GM13976 (cell line): ENCODE results near the gene LPP.

Experiments
- DNase-seq: peaks from one replicate; pipeline ENCODE4 v3.0.0; 2012; ENCODE audit warnings: low spot score
- in situ Hi-C: fragments of 300-500 bp; cut with MboI; formaldehyde crosslinking; loops from one replicate; pipeline ENCODE4 v1.12.0; 2022; ENCODE audit warnings: low sequenced_read_pairs, mixed read lengths, inconsistent platforms; ENCODE audit not compliant: unreplicated experiment
- TF ChIP-seq, protein P1 (sequence below): IDR thresholded peaks from 2 replicates; pipeline ENCODE4 v1.5.1; 2012; ENCODE audit warnings: borderline replicate concordance, mild to moderate bottlenecking; ENCODE audit not compliant: insufficient read depth; ENCODE audit errors: extremely low read depth, missing control alignments, control extremely low read depth

LPP gene

DNA sequence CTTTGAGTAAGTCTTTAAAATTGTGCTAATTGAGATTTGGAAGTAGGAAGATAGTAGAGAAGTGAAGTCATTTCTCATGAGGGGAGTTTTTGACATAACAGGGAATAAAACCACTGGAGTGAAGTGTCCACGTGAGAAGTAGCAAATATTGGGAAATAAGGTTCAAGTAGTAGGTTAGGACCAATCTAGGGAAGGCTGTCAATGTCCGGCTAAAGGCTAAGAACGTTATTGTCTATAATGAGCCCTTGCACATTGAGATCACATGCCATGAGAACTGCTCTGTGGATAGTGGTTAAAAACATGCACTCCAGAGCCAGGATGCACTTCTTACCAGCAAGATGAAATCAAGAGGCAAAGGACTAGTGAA lies 557.9 kb downstream of the LPP start:
- TF ChIP-seq, protein P1, sequence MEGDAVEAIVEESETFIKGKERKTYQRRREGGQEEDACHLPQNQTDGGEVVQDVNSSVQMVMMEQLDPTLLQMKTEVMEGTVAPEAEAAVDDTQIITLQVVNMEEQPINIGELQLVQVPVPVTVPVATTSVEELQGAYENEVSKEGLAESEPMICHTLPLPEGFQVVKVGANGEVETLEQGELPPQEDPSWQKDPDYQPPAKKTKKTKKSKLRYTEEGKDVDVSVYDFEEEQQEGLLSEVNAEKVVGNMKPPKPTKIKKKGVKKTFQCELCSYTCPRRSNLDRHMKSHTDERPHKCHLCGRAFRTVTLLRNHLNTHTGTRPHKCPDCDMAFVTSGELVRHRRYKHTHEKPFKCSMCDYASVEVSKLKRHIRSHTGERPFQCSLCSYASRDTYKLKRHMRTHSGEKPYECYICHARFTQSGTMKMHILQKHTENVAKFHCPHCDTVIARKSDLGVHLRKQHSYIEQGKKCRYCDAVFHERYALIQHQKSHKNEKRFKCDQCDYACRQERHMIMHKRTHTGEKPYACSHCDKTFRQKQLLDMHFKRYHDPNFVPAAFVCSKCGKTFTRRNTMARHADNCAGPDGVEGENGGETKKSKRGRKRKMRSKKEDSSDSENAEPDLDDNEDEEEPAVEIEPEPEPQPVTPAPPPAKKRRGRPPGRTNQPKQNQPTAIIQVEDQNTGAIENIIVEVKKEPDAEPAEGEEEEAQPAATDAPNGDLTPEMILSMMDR, result no peak
- in situ Hi-C loops, result no loop called here
- DNase-seq, result no peak

DNA sequence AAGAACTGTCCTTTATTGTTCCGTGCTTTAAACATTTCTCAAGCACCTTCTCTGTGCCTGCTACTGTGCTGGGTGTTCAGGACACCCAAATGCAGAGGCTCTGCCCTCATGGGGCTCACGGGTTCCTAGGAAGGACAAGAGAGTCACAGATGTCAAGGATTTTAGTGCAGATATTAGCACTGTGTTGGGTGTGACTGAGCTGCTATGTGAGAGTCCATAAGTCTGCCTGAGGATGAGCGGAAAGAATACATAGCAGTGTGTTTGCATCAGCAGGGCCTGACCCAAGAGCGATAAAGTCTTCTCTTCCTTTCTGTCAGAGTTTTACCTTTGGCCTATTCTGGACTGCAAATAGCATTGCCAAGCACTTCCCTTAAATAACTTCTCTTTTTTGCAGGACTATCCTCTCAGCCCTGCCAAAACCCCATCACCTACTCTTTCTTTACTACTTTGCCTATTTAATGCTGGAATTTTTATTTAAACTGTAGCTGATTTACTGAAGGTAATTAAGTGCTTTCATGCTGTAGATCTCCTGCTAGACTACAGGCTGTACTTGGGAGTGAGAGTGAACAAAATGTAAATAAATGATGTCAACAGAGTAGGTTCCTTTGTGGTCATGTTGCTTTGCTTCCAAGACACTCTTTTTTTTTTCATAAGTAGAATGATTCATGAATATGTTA lies 558.4 kb downstream of the LPP start:
- in situ Hi-C loops, result no loop called here
- DNase-seq, result no peak
- TF ChIP-seq, protein P1, result no peak

DNA sequence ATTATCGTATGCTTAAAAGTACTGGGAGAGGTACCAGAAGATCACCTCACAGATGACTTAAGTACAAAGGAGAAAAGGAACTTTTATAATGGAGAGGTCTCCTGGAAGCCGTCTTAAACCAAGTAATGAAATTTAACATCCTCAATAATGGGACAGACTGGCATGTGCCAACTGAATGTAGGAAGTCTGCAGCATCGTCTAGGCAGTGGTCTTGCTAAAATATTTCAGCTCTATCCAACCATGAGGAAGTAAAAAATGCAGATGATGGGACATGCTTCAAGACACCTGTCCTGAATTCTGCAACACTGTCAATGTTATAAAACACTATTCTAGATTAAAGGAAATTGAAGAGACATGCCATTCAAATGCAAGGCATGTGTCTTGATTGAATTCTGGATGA lies 559.0 kb downstream of the LPP start:
- no peak for DNase-seq
- in situ Hi-C loops, result no loop called here
- TF ChIP-seq, protein P1, result no peak

DNA sequence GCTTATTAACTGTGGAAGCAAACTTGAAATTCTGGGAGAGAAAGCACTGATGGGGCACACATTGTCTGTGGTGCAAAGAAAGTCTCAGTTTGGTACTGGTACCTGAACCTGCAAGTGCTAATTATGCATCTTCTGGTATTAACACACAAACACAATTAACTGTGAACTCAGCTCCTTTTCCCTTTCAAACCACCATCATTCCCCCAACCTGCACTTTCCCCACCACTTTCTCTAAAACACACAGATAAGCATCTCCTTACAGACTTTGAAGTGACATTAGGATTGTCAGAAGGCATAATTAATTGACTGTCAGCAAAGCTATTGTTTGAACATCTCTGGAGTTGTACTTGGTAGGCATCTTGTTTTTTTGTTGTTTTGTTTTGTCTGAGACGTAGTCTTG lies 565.6 kb downstream of the LPP start:
- TF ChIP-seq, protein P1, result no peak
- in situ Hi-C loops, result no loop called here

DNA sequence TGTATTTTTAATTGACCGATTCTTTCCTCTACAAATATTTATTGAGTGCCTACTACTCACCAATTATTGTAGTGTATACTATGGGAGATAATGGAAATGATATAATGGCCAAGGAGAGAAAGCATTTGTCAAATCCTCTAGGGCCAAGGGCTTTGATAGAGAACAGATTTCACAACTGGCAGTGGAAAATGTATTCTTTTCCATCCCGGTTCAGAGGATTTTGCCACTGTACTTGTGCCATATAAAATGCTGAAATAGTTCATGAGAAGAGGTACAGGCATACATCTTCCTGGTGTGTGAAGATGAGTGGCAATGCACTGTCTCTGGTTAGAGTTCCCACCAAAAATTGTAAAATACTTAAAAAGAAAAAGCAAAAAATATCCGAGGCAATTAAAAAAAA lies 566.3 kb downstream of the LPP start:
- DNase-seq, result no peak
- TF ChIP-seq, protein P1, result no peak
- in situ Hi-C loops, result no loop called here

More for the DNA sequence above, 565.6 kb downstream of the LPP start:
- DNase-seq, result no peak

DNA sequence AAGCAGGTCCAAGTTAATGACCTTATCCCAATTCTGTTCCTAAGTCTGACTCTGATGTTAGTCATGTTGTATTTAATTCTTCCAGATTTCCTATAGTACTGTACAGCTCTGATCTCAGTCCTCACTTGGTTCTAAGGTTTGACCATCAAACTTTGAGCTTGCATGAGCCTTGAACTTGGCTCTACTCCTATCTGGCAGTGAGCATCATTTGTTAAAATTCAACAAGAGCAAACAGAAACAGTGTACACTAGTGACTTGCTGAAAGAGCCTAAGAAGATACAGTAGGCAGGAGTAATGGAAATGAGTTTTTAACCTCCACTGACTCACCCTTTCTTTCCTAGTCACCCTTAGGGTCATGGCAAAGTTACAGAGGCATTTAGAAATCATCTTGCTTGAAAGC lies 566.7 kb downstream of the LPP start:
- in situ Hi-C loops, result no loop called here
- no peak for DNase-seq
- TF ChIP-seq, protein P1, result no peak
